ENCODE results near the gene ATP5IF1. TPM values are rescaled to one million over a fixed set of nuclear protein-coding genes. Genes with fewer than 3 reads are reported as not detected.

ATP5IF1 gene
- total and polyA plus RNA-seq, 2 of the 8 experiments (the other 6 are each of a cell fraction or from before 2014, with no cell fraction given) = 198 to 242 TPM

DNA sequence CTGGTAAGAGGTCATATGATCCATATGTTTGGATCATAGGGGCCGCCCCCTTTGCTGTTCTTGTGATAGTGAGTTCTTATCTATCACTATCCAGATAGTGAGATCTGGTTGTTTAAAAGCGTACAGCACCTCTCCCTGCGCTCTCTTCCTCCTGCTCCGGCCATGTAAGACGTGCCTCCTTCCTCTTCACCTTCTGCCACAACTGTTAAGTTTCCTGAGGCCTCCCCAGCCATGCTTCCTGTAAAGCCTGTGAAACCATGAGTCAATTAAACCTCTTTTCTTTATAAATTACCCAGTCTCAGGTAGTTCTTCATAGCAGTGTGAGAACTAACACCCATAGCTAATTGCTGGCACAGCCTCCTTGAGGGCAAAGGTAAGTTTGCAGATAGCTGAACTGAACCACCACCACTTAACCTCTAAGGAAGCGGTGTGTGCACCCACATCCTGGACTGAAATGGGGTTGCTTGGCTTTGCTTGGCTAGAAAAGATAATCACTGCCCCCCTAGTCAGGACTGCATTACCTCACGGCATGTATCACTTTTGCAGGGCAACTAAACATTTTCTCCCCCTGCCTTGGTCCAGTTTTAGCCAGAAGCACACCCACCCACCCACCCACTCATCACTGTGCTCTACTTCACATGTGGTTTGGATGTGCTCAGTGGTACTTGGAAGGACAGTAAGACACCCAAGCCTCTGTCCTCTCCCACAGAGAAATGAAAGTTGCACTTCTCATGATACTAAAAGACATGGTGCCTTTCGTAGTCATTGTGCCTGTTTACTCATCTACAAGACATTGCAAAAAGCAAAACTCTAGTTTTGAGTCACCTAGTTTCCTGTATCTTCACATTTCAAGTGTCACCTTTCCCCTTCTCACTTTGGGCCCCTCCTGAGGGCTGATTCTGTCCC, 36.3 kb upstream of the ATP5IF1 start:
- no peaks in the 10 kb centered on the region for H3K79me1 ChIP-seq (ENCODE audit: low read depth, low read length)
- H3K23ac ChIP-seq (ENCODE audit: insufficient read length) = no peak overlapping the region
- no peaks in the 10 kb centered on the region for H4K20me1 ChIP-seq (replicated peaks in 1 of 2; ENCODE audit: control insufficient read depth in 1 of 2, insufficient read depth in 2 of 2, low read length in 2 of 2)
- no peak overlapping the region for H4K5ac ChIP-seq (ENCODE audit: insufficient read length, low read depth, low read length)
- H3K9ac ChIP-seq (replicated peaks in 1 of 4; ENCODE audit: extremely low read depth in 1 of 4, low read depth in 3 of 4, low read length in 3 of 4) = no peak overlapping the region
- H3K27ac ChIP-seq (ENCODE audit: low read depth, low read length) = no peak overlapping the region
- H3K4me2 ChIP-seq (ENCODE audit: insufficient read depth in 1 of 2, low read depth in 2 of 2, low read length in 2 of 2) = no peak overlapping the region
- peaks cover 17 to 52% (median 37%) of the 10 kb centered on the region in 4 experiments for H3K36me3 ChIP-seq (ENCODE audit: control insufficient read depth in 2 of 4, insufficient read depth in 4 of 4, low read length in 3 of 4)
- H2AK5ac ChIP-seq (ENCODE audit: low read depth, low read length) = no peak overlapping the region
- H3K79me2 ChIP-seq (ENCODE audit: control insufficient read depth in 1 of 2, insufficient read depth in 2 of 2, low read length in 2 of 2) = no peaks in the 10 kb centered on the region
- H2AFZ ChIP-seq (ENCODE audit: low read length) = no peak overlapping the region
- H2BK15ac ChIP-seq (ENCODE audit: low read length) = no peak overlapping the region
- no peak overlapping the region for H2BK120ac ChIP-seq (replicated peaks; ENCODE audit: low read depth, low read length)
- H2BK20ac ChIP-seq (ENCODE audit: low read length) = no peak overlapping the region
- no peak overlapping the region for H3K56ac ChIP-seq (replicated peaks; ENCODE audit: insufficient read length, low read depth, low read length)
- DNase-seq (ENCODE audit: low read depth in 1 of 2, low spot score in 2 of 2) (no peak), FAIRE-seq (no peak)
- H3K27me3 ChIP-seq (replicated peaks in 1 of 4; ENCODE audit: control insufficient read depth in 3 of 4, extremely low read depth in 1 of 4, insufficient read depth in 3 of 4, low read length in 3 of 4) = no peaks in the 10 kb centered on the region
- H3K9me3 ChIP-seq (ENCODE audit: insufficient read depth in 2 of 2, low read depth in 1 of 2, low read length in 1 of 2) = no peaks in the 10 kb centered on the region
- H3K4me1 ChIP-seq (replicated peaks in 1 of 4; ENCODE audit: control insufficient read depth in 3 of 4, insufficient read depth in 4 of 4, low read length in 3 of 4) = peaks cover 6 to 20% (median 11%) of the 10 kb centered on the region in 4 experiments
- no peak overlapping the region for H2BK12ac ChIP-seq (ENCODE audit: low read depth, low read length)
- CTCF ChIA-PET (ENCODE audit: partially characterized antibody) = interaction anchor here (1.4 kb wide), 1 partner anchor 9 kb away, joined by 3 read pairs; no protein-coding TSS in a partner anchor
- H3K4me3 ChIP-seq (ENCODE audit: extremely low read depth in 1 of 4, insufficient read depth in 2 of 4, low read depth in 3 of 4, low read length in 4 of 4) = no peak overlapping the region
- H3K4ac ChIP-seq (replicated peaks; ENCODE audit: insufficient read length, low read depth, low read length) = no peak overlapping the region
- no peak overlapping the region for H4K8ac ChIP-seq (ENCODE audit: extremely low read depth, insufficient read depth, low read length)
- 93% methylated on average over 8 of the region's 8 CpGs; no CpG with 5 or more reads in 1 of the 2 experiments for WGBS, 2 experiments (ENCODE audit: extremely low coverage in 1 of 2, insufficient coverage in 1 of 2, insufficient read length in 1 of 2, insufficient replicate concordance in 2 of 2, low coverage in 1 of 2, low lambda C conversion rate in 2 of 2, missing lambda C conversion rate in 1 of 2)
- H3K23me2 ChIP-seq (ENCODE audit: low read depth, low read length) = no peaks in the 10 kb centered on the region
- H3K18ac ChIP-seq (ENCODE audit: extremely low read depth, low read length) = no peak overlapping the region
- POLR2A ChIA-PET (ENCODE audit: partially characterized antibody) = interaction anchor here (1.4 kb wide), 1 partner anchor 14 kb away, joined by 3 read pairs; no protein-coding TSS in a partner anchor
- no peak overlapping the region for H2BK5ac ChIP-seq (ENCODE audit: low read depth, low read length)
- no peak overlapping the region for H4K91ac ChIP-seq (replicated peaks; ENCODE audit: insufficient read length, low read length)
- no peak overlapping the region for H3K14ac ChIP-seq (ENCODE audit: insufficient read length)
- TF ChIP-seq SP4 (IDR thresholded peaks at IDR 0.05; ENCODE audit: low read length) (no peak), CEBPB (IDR thresholded peaks at IDR 0.05; ENCODE audit: low read depth, low read length) (no peak), FOSL1 (IDR thresholded peaks at IDR 0.05; ENCODE audit: insufficient read depth, low read depth, low read length) (no peak), BRCA1 (IDR thresholded peaks at IDR 0.05; ENCODE audit: low read depth, low read length) (no peak), TBP (IDR thresholded peaks at IDR 0.05; ENCODE audit: low read depth, low read length) (no peak), RXRA (IDR thresholded peaks at IDR 0.05; ENCODE audit: insufficient read depth, low read depth, low read length) (no peak), SIX5 (IDR thresholded peaks at IDR 0.05; ENCODE audit: low read depth, low read length) (no peak), RFX5 (IDR thresholded peaks at IDR 0.05; ENCODE audit: borderline replicate concordance, low read depth, low read length) (no peak), EZH2 (IDR thresholded peaks at IDR 0.05; ENCODE audit: low read depth, low read length, severe bottlenecking) (no peak), TEAD4 (IDR thresholded peaks at IDR 0.05; ENCODE audit: low read depth, low read length) (no peak), TAF1 (IDR thresholded peaks at IDR 0.05; ENCODE audit: low read depth, low read length) (no peak), BCL11A (IDR thresholded peaks at IDR 0.05; ENCODE audit: low read depth in 2 of 2, low read length in 2 of 2) (no peak), NANOG (IDR thresholded peaks at IDR 0.05; ENCODE audit: insufficient read depth, low read depth, low read length, poor library complexity, severe bottlenecking) (no peak)

All from H1 (cell line).